ENCODE results near the gene TMEM63B. TPM values are rescaled to one million over a fixed set of nuclear protein-coding genes. Genes with fewer than 3 reads are reported as not detected.
"Not testable (repeated sequence)": the region's sequence is repeated elsewhere in the genome, so short reads cannot be mapped to it uniquely, and the experiment has no call there.

TMEM63B gene
- total RNA-seq, 1 donor from 2014 or later: 45.5 TPM

DNA sequence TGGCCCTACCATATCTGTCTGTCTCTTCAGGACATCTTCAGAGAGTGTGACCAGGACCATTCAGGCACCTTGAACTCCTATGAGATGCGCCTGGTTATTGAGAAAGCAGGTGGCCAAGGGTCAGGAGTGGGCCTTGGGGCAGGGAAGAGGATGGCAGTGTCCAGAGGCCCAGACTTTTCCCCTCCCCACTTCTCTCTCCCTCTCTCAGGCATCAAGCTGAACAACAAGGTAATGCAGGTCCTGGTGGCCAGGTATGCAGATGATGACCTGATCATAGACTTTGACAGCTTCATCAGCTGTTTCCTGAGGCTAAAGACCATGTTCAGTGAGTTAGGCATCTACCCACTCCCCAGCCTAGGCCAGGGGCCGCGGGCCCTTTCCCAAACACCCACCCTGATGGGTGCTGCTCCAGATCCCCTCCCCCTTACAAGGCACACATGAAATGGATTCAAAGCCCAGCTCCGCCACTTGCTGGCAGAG, 55.6 kb downstream of the TMEM63B start:
- Mint-ChIP-seq H3K27me3 (peaks cover 5% of the 10 kb centered on the region), H3K4me1 (ENCODE audit: unreplicated experiment) (peaks cover 7% of the 10 kb centered on the region), H3K4me3 (no peak overlapping the region), H3K9me3 (no peaks in the 10 kb centered on the region), H3K36me3 (no peaks in the 10 kb centered on the region), H3K27ac (peak overlapping the region; percentile 61)
- TF ChIP-seq CTCF (conservative IDR thresholded peaks at IDR 0.05): no peak
- no peak for DNase-seq (ENCODE audit: extremely low spot score, unreplicated experiment)

- Mint-ChIP-seq H3K27me3 (peaks cover 5% of the 10 kb centered on the region), H3K4me3 (no peak overlapping the region), H3K27ac (no peak overlapping the region), H3K9me3 (no peaks in the 10 kb centered on the region), H3K4me1 (ENCODE audit: unreplicated experiment) (peaks cover 7% of the 10 kb centered on the region), H3K36me3 (no peaks in the 10 kb centered on the region)
- no peak for TF ChIP-seq CTCF (conservative IDR thresholded peaks at IDR 0.05)
- DNase-seq (ENCODE audit: extremely low spot score, unreplicated experiment): no peak
These were observed 56.4 kb downstream of the TMEM63B start for GRCh38 chr6:44183783-44184182.

GRCh38 chr6:44185356-44185755, 58.0 kb downstream of the TMEM63B start:
- H3K36me3 Mint-ChIP-seq; H3K4me3 Mint-ChIP-seq; H3K27ac Mint-ChIP-seq; DNase-seq (ENCODE audit: extremely low spot score, unreplicated experiment); H3K4me1 Mint-ChIP-seq (ENCODE audit: unreplicated experiment); H3K27me3 Mint-ChIP-seq; H3K9me3 Mint-ChIP-seq: not testable (repeated sequence)

GRCh38 chr6:44185953-44186634, 58.7 kb downstream of the TMEM63B start:
- peak overlapping the region; percentile 39 for H3K27ac Mint-ChIP-seq
- TF ChIP-seq CTCF (conservative IDR thresholded peaks at IDR 0.05): no peak

GRCh38 chr6:44186635-44187025, 59.3 kb downstream of the TMEM63B start:
- Mint-ChIP-seq H3K27me3 (peaks cover 5% of the 10 kb centered on the region), H3K4me3 (no peak overlapping the region), H3K36me3 (no peaks in the 10 kb centered on the region), H3K27ac (peak overlapping the region; percentile 39), H3K4me1 (ENCODE audit: unreplicated experiment) (peaks cover 7% of the 10 kb centered on the region), H3K9me3 (no peaks in the 10 kb centered on the region)
- DNase-seq (ENCODE audit: extremely low spot score, unreplicated experiment): no peak
- no peak for TF ChIP-seq CTCF (conservative IDR thresholded peaks at IDR 0.05)

More at GRCh38 chr6:44185953-44186634, 58.7 kb downstream of the TMEM63B start:
- Mint-ChIP-seq H3K4me1 (ENCODE audit: unreplicated experiment) (peaks cover 7% of the 10 kb centered on the region), H3K9me3 (no peaks in the 10 kb centered on the region), H3K36me3 (no peaks in the 10 kb centered on the region), H3K27me3 (peaks cover 5% of the 10 kb centered on the region), H3K4me3 (no peak overlapping the region)
- DNase-seq (ENCODE audit: extremely low spot score, unreplicated experiment): no peak

DNA sequence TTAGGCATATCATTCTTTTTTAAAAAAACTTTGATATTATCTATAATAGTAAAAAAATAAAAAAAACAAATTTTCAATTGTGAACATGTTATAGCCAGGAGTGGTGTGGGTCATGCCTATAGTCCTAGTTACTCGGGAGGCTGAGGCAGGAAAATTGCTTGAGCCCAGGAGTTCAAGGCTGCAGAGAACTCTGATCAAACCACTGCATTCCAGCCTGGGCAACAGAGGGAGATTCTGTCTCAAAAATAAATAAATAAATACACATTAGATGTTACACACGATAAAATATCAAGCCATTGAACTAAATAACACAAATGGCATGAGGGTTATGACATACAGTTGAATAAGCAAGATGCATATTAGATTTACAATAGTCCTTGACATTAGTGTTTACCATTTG, 61.5 kb downstream of the TMEM63B start:
- Mint-ChIP-seq H3K27ac (no peak overlapping the region), H3K4me1 (ENCODE audit: unreplicated experiment) (peaks cover 17% of the 10 kb centered on the region), H3K9me3 (no peaks in the 10 kb centered on the region), H3K36me3 (no peaks in the 10 kb centered on the region), H3K4me3 (no peak overlapping the region), H3K27me3 (peaks cover 10% of the 10 kb centered on the region)
- no peak for DNase-seq (ENCODE audit: extremely low spot score, unreplicated experiment)
- no peak for TF ChIP-seq CTCF (conservative IDR thresholded peaks at IDR 0.05)

All from type B pancreatic cell (in vitro differentiated cells).